Heart left ventricle (tissue), 13 donors: ENCODE results near the gene DNAI1.

Source experiments
- POLR2A ChIP-seq, 2 donors: fragments of 450-650 bp; IDR thresholded peaks; one replicate each; pipeline ENCODE4 v1.6.1; 2017; ENCODE audit warnings: antibody characterized with exemption in 2 of 2, mild to moderate bottlenecking in 2 of 2, moderate library complexity in 2 of 2
- TF ChIP-seq, protein P1 (sequence below), 12 donors: fragments of 200-600 bp; sonication (generic) in 4 of 12; IDR thresholded peaks; one replicate each; pipeline versions ENCODE4 v1.5.0 to v1.8.0; 2018 to 2022; ENCODE audit warnings: antibody characterized with exemption in 12 of 12, mild to moderate bottlenecking in 5 of 12
- donor health status: ischemic (EF 13 %, LVEDD 7.1; RV severe dilation, severe dysfunction).
- donor health status: DM: no; HTN: yes; CAD: no.
- donor health status: DM: no; HTN: no; CAD: no.
- donor health status: ischemic (EF 25% LVEDD 6.9; RV normal size, moderate dysfunction).
- donor health status: ischemic (EF 25% LVEDD 5.7; RV mildly dilated, moderate dysfunction).
- donor health status: ischemic (EF 35%, LVEDD 5.7; RV mildly dilated, moderate dysfunction).
- donor health status: nonischemic (EF 11% LVEDD 7.7; RV severe dilation, severe dysfunction).
- donor health status: DM: yes; HTN: yes; CAD: no.
- donor health status: PGD.
- donor health status: ischemic (EF 29% LVEDD 5.4; RV normal size, mild dysfunction).
- donor health status: nonischemic (EF 23%, LVEDD 6.1; RV moderate dilation, normal function).

DNA sequence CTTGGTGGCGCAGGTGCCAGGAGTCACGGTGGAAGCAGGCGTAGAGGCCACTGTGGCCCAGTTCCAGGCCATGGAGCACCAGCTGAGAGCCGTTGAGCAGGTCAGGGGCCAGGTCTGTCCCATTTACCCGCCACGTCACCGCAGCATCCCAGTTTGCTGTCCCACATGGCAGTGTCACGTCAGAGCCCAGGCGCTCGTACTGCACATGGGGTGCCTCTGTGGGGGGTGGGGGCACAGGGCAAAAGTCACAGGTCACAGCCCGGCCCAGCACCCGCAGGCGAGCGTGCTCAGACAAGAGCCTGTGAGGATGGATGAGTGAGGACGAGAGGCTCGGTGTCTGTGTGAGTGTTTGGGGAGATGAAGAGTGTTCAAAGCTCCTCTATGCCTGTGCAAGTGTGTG lies 106.0 kb downstream of the DNAI1 start:
- TF ChIP-seq, protein P1, sequence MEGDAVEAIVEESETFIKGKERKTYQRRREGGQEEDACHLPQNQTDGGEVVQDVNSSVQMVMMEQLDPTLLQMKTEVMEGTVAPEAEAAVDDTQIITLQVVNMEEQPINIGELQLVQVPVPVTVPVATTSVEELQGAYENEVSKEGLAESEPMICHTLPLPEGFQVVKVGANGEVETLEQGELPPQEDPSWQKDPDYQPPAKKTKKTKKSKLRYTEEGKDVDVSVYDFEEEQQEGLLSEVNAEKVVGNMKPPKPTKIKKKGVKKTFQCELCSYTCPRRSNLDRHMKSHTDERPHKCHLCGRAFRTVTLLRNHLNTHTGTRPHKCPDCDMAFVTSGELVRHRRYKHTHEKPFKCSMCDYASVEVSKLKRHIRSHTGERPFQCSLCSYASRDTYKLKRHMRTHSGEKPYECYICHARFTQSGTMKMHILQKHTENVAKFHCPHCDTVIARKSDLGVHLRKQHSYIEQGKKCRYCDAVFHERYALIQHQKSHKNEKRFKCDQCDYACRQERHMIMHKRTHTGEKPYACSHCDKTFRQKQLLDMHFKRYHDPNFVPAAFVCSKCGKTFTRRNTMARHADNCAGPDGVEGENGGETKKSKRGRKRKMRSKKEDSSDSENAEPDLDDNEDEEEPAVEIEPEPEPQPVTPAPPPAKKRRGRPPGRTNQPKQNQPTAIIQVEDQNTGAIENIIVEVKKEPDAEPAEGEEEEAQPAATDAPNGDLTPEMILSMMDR (IDR thresholded peaks at IDR 0.05) = no peak
- no peak for TF ChIP-seq POLR2A (IDR thresholded peaks at IDR 0.05)
